OCI-LY7 (cell line): Measurements from ENCODE around the gene DCD.

Source experiments
- CTCF ChIP-seq: fragments of 200-600 bp; sonication (generic); conservative IDR thresholded peaks from 2 replicates; pipeline ENCODE4 v1.5.1; 2014; ENCODE audit warnings: mild to moderate bottlenecking, antibody characterized with exemption, low read length, moderate library complexity, mixed read lengths
- EZH2phosphoT487 ChIP-seq: fragments of 200-600 bp; sonication (generic); IDR thresholded peaks from 2 replicates; pipeline ENCODE4 v1.6.1; 2018; ENCODE audit warnings: low read depth, borderline replicate concordance, mild to moderate bottlenecking, mixed run types, antibody characterized with exemption, low read length, moderate library complexity, mixed read lengths

- TF ChIP-seq CTCF (no peak), EZH2phosphoT487 (no peak)
Measured at GRCh38 chr12:54657105-54657607, 9.0 kb upstream of the DCD start.
